Epithelial cell of proximal tubule (primary cell): ENCODE results near the gene NAV2. TPM values are rescaled to one million over a fixed set of nuclear protein-coding genes. Genes with fewer than 3 reads are reported as not detected.

Experiments used
- DNase-seq: peaks from one replicate; pipeline ENCODE4 v3.0.0-alpha.2; 2011; ENCODE audit warnings: low read depth
- H3K4me3 ChIP-seq: 2 replicates; pipeline ENCODE4 v1.5.1; 2011; ENCODE audit warnings: low read depth, mild to moderate bottlenecking, low read length
- CTCF ChIP-seq: conservative IDR thresholded peaks from 2 replicates; pipeline ENCODE4 v1.5.1; 2012; ENCODE audit warnings: low read depth, mild to moderate bottlenecking, low read length
- total RNA-seq: library from RNA; depleted of rRNA; stranded (reverse); fragments of >200 nt; gene quantifications from 2 replicates; pipeline ENCODE4 v1.2.3, GENCODE V29; 2015

The NAV2 gene
- total RNA-seq, 1 donor from 2014 or later, result 19.0 TPM

GRCh38 chr11:19696904-19697303, 15.7 kb upstream of the NAV2 start:
- no peak overlapping the region for H3K4me3 ChIP-seq
- no peak for DNase-seq
- TF ChIP-seq CTCF, result no peak

GRCh38 chr11:19697721-19698121, 14.9 kb upstream of the NAV2 start:
- H3K4me3 ChIP-seq, result no peak overlapping the region
- no peak for TF ChIP-seq CTCF
- DNase-seq, result no peak

- no peak for DNase-seq
- TF ChIP-seq CTCF, result no peak
- no peak overlapping the region for H3K4me3 ChIP-seq
Observed at GRCh38 chr11:19698493-19699292, 13.9 kb upstream of the NAV2 start.

GRCh38 chr11:19701421-19701820, 11.2 kb upstream of the NAV2 start:
- no peak overlapping the region for H3K4me3 ChIP-seq
- no peak for DNase-seq
- no peak for TF ChIP-seq CTCF

GRCh38 chr11:19702620-19703019, 10.0 kb upstream of the NAV2 start:
- H3K4me3 ChIP-seq, result no peak overlapping the region
- no peak for TF ChIP-seq CTCF
- no peak for DNase-seq

GRCh38 chr11:19703211-19703610, 9.4 kb upstream of the NAV2 start:
- DNase-seq, result no peak
- no peak for TF ChIP-seq CTCF
- no peak overlapping the region for H3K4me3 ChIP-seq

GRCh38 chr11:19704213-19704612, 8.4 kb upstream of the NAV2 start:
- TF ChIP-seq CTCF, result no peak
- H3K4me3 ChIP-seq, result no peak overlapping the region
- DNase-seq, result no peak
